Measurements from ENCODE around the gene NPAS2. TPM values are rescaled to one million over a fixed set of nuclear protein-coding genes. Genes with fewer than 3 reads are reported as not detected.

Gene NPAS2
- total RNA-seq, 1 experiment from 2014 or later, result 38.3 TPM

GRCh38 chr2:100812573-100812972 is 7.4 kb upstream of the NPAS2 start:
- H3K4me2 ChIP-seq, result no peak overlapping the region
- no peak for DNase-seq
- BruUV-seq (replicated peaks), result no TSS peak
- no peaks in the 10 kb centered on the region for H3K36me3 ChIP-seq (ENCODE audit: low read depth)
- H2AFZ ChIP-seq, result no peak overlapping the region
- POLR2A ChIA-PET (ENCODE audit: unreplicated experiment), result no interaction called here
- H3K79me2 ChIP-seq (ENCODE audit: low read depth), result peaks cover 12% of the 10 kb centered on the region; the same call in 1 of the 2 replicates
- no peaks in the 10 kb centered on the region for H3K27me3 ChIP-seq (ENCODE audit: insufficient read depth, low read depth)
- intact Hi-C loops (cut with micrococcal nuclease; ENCODE audit: unreplicated experiment), result no loop called here
- H4K20me1 ChIP-seq (ENCODE audit: insufficient read depth), result no peaks in the 10 kb centered on the region
- H3K9me2 ChIP-seq (ENCODE audit: insufficient read depth), result no peaks in the 10 kb centered on the region
- TF ChIP-seq CTCF (conservative IDR thresholded peaks at IDR 0.05), result no peak
- TF ChIP-seq EZH2 (IDR thresholded peaks at IDR 0.05; ENCODE audit: low read depth), result no peak
- peaks cover 9% of the 10 kb centered on the region for H3K4me1 ChIP-seq (replicated peaks; ENCODE audit: insufficient read depth)
- H3K9me3 ChIP-seq (ENCODE audit: insufficient read depth, low read depth), result no peaks in the 10 kb centered on the region
- CTCF ChIA-PET, result no interaction called here
- H3F3A ChIP-seq (ENCODE audit: insufficient read depth, low read depth), result peaks cover 11% of the 10 kb centered on the region; the same call in 1 of the 2 replicates
- H3K27ac ChIP-seq, result no peak overlapping the region
- H3K4me3 ChIP-seq, result no peak overlapping the region

GRCh38 chr2:100813527-100813926 is 6.4 kb upstream of the NPAS2 start:
- no peak overlapping the region for H3K4me2 ChIP-seq
- H3K9me3 ChIP-seq (ENCODE audit: insufficient read depth, low read depth), result no peaks in the 10 kb centered on the region
- H3K27ac ChIP-seq, result no peak overlapping the region
- H3K9me2 ChIP-seq (ENCODE audit: insufficient read depth), result no peaks in the 10 kb centered on the region
- peaks cover 17% of the 10 kb centered on the region for H3K4me1 ChIP-seq (replicated peaks; ENCODE audit: insufficient read depth)
- CTCF ChIA-PET, result no interaction called here
- H3K4me3 ChIP-seq, result no peak overlapping the region
- H3K36me3 ChIP-seq (ENCODE audit: low read depth), result no peaks in the 10 kb centered on the region
- H3K79me2 ChIP-seq (ENCODE audit: low read depth), result peaks cover 15% of the 10 kb centered on the region; the same call in 1 of the 2 replicates
- POLR2A ChIA-PET (ENCODE audit: unreplicated experiment), result no interaction called here
- BruUV-seq (replicated peaks), result no TSS peak
- intact Hi-C loops (cut with micrococcal nuclease; ENCODE audit: unreplicated experiment), result no loop called here
- TF ChIP-seq EZH2 (IDR thresholded peaks at IDR 0.05; ENCODE audit: low read depth), result no peak
- no peak for TF ChIP-seq CTCF (conservative IDR thresholded peaks at IDR 0.05)
- DNase-seq, result no peak
- H2AFZ ChIP-seq, result no peak overlapping the region
- H3F3A ChIP-seq (ENCODE audit: insufficient read depth, low read depth), result peaks cover 20% of the 10 kb centered on the region
- no peaks in the 10 kb centered on the region for H4K20me1 ChIP-seq (ENCODE audit: insufficient read depth)
- H3K27me3 ChIP-seq (ENCODE audit: insufficient read depth, low read depth), result no peaks in the 10 kb centered on the region

- Histone ChIP-seq H3F3A (ENCODE audit: insufficient read depth, low read depth) (peaks cover 24% of the 10 kb centered on the region), H3K27ac (no peak overlapping the region), H3K36me3 (ENCODE audit: low read depth) (no peaks in the 10 kb centered on the region), H3K79me2 (ENCODE audit: low read depth) (peaks cover 15% of the 10 kb centered on the region; the same call in 1 of the 2 replicates), H3K4me2 (no peak overlapping the region), H2AFZ (no peak overlapping the region), H3K27me3 (ENCODE audit: insufficient read depth, low read depth) (no peaks in the 10 kb centered on the region), H4K20me1 (ENCODE audit: insufficient read depth) (no peaks in the 10 kb centered on the region), H3K9me3 (ENCODE audit: insufficient read depth, low read depth) (no peaks in the 10 kb centered on the region), H3K4me1 (replicated peaks; ENCODE audit: insufficient read depth) (peaks cover 17% of the 10 kb centered on the region), H3K9me2 (ENCODE audit: insufficient read depth) (no peaks in the 10 kb centered on the region), H3K4me3 (no peak overlapping the region)
- no TSS peak for BruUV-seq (replicated peaks)
- CTCF ChIA-PET, result no interaction called here
- no peak for DNase-seq
- TF ChIP-seq EZH2 (IDR thresholded peaks at IDR 0.05; ENCODE audit: low read depth) (no peak), CTCF (conservative IDR thresholded peaks at IDR 0.05) (no peak)
- intact Hi-C loops (cut with micrococcal nuclease; ENCODE audit: unreplicated experiment), result no loop called here
- POLR2A ChIA-PET (ENCODE audit: unreplicated experiment), result no interaction called here
These were observed 5.9 kb upstream of the NPAS2 start for GRCh38 chr2:100814043-100814442.

Measured in PC-9 (cell line).